SK-N-SH (cell line): ENCODE measurements around the gene LY6G5C.

Source experiments
- FOXJ3 ChIP-seq: sonication (generic); formaldehyde crosslinking; IDR thresholded peaks from 2 replicates; pipeline ENCODE4 v1.5.1; 2020; ENCODE audit warnings: mild to moderate bottlenecking, missing genetic modification reagents
- JUND ChIP-seq: IDR thresholded peaks from 2 replicates; pipeline ENCODE4 v1.4.0; 2012
- NRF1 ChIP-seq: IDR thresholded peaks from 2 replicates; pipeline ENCODE4 v1.6.1; 2012; ENCODE audit warnings: low read depth, mild to moderate bottlenecking, low read length
- POLR2AphosphoS5 ChIP-seq: IDR thresholded peaks from 2 replicates; pipeline ENCODE4 v1.6.1; 2012; ENCODE audit warnings: low read depth, low read length
- SMC3 ChIP-seq: IDR thresholded peaks from 2 replicates; pipeline ENCODE4 v1.6.1; 2012; ENCODE audit warnings: low read depth, low read length, improper control_type of control experiment
- TF ChIP-seq, protein P1 (sequence below): fragments of 200-600 bp; sonication (generic); IDR thresholded peaks from 2 replicates; pipeline ENCODE4 v1.6.1; 2017; ENCODE audit warnings: antibody characterized with exemption, mild to moderate bottlenecking, moderate library complexity
- TF ChIP-seq, protein P2 (sequence below): IDR thresholded peaks from 2 replicates; pipeline ENCODE4 v1.6.1; 2012; ENCODE audit warnings: mild to moderate bottlenecking, low read depth, low read length, moderate library complexity
- TF ChIP-seq, protein P3 (sequence below): IDR thresholded peaks from 2 replicates; pipeline ENCODE4 v1.4.0; 2012; ENCODE audit warnings: low read depth

DNA sequence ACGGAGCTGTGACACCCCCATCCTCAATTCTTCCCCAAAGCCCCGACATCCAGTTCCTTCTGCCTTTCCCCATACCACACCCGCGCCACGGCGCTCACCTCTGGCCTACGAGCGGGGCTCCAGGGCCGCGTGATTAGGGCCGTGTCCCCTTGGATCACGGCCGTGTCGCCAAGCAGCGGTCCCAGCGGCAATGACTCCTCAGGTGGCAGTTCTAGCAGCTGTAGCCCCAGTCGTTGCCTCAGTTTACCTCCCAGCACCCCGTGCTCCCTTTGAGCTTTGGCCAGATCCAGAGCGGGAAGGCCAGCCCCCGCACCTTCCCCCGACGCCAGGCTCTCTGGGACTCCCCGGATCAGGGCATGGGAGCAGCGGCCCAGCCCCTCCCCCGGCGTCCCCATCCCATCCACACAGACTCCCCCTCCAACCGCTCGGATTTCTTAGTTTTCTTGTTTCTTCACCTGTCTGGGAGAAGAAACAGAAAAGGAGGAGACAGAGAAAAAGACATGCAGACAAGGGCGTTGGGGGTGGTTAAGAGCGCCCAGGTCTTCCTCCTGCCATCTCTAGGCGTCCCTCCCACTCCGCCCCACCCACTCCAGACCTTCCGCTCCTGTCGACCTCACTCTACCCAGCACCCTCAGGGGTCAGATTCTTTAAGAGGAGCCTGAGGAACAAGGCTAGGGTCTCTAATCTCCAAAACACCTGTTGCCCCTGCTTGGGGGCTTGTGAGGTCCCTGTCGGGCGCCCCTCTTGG is 48.1 kb upstream of the LY6G5C start, which contains the start of gene DDAH2:
- TF ChIP-seq, protein P1, sequence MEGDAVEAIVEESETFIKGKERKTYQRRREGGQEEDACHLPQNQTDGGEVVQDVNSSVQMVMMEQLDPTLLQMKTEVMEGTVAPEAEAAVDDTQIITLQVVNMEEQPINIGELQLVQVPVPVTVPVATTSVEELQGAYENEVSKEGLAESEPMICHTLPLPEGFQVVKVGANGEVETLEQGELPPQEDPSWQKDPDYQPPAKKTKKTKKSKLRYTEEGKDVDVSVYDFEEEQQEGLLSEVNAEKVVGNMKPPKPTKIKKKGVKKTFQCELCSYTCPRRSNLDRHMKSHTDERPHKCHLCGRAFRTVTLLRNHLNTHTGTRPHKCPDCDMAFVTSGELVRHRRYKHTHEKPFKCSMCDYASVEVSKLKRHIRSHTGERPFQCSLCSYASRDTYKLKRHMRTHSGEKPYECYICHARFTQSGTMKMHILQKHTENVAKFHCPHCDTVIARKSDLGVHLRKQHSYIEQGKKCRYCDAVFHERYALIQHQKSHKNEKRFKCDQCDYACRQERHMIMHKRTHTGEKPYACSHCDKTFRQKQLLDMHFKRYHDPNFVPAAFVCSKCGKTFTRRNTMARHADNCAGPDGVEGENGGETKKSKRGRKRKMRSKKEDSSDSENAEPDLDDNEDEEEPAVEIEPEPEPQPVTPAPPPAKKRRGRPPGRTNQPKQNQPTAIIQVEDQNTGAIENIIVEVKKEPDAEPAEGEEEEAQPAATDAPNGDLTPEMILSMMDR: peak; percentile 80
- no peak for TF ChIP-seq NRF1
- TF ChIP-seq, protein P2, sequence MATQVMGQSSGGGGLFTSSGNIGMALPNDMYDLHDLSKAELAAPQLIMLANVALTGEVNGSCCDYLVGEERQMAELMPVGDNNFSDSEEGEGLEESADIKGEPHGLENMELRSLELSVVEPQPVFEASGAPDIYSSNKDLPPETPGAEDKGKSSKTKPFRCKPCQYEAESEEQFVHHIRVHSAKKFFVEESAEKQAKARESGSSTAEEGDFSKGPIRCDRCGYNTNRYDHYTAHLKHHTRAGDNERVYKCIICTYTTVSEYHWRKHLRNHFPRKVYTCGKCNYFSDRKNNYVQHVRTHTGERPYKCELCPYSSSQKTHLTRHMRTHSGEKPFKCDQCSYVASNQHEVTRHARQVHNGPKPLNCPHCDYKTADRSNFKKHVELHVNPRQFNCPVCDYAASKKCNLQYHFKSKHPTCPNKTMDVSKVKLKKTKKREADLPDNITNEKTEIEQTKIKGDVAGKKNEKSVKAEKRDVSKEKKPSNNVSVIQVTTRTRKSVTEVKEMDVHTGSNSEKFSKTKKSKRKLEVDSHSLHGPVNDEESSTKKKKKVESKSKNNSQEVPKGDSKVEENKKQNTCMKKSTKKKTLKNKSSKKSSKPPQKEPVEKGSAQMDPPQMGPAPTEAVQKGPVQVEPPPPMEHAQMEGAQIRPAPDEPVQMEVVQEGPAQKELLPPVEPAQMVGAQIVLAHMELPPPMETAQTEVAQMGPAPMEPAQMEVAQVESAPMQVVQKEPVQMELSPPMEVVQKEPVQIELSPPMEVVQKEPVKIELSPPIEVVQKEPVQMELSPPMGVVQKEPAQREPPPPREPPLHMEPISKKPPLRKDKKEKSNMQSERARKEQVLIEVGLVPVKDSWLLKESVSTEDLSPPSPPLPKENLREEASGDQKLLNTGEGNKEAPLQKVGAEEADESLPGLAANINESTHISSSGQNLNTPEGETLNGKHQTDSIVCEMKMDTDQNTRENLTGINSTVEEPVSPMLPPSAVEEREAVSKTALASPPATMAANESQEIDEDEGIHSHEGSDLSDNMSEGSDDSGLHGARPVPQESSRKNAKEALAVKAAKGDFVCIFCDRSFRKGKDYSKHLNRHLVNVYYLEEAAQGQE: no peak
- no peak for TF ChIP-seq JUND
- no peak for TF ChIP-seq SMC3
- TF ChIP-seq, protein P3, sequence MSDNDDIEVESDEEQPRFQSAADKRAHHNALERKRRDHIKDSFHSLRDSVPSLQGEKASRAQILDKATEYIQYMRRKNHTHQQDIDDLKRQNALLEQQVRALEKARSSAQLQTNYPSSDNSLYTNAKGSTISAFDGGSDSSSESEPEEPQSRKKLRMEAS: no peak
- no peak for TF ChIP-seq POLR2AphosphoS5
- no peak for TF ChIP-seq FOXJ3
